Neural crest cell (in vitro differentiated cells): ENCODE data around the gene HERC2. TPM values are rescaled to one million over a fixed set of nuclear protein-coding genes. Genes with fewer than 3 reads are reported as not detected.
A peak's percentile ranks its signal among the peaks of the same experiment; 100 is the strongest.

ENCODE experiments used
- DNase-seq: peaks from one replicate; pipeline ENCODE4 v3.0.0; 2021; ENCODE audit warnings: low read depth, mixed read lengths, low spot score
- H3K27ac Mint-ChIP-seq: one replicate; pipeline ENCODE4 v1.8.0; 2021; ENCODE audit warnings: mild to moderate bottlenecking, mixed read lengths; ENCODE audit not compliant: unreplicated experiment
- H3K27me3 Mint-ChIP-seq: 2 replicates; pipeline ENCODE4 v1.8.0; 2021; ENCODE audit warnings: low read depth, mild to moderate bottlenecking, mixed read lengths
- H3K36me3 Mint-ChIP-seq: 2 replicates; pipeline ENCODE4 v1.8.0; 2021; ENCODE audit warnings: low read depth, mild to moderate bottlenecking, mixed read lengths
- H3K4me1 Mint-ChIP-seq: 2 replicates; pipeline ENCODE4 v1.8.0; 2021; ENCODE audit warnings: mixed read lengths
- H3K4me3 Mint-ChIP-seq: one replicate; pipeline ENCODE4 v1.8.0; 2021; ENCODE audit warnings: mild to moderate bottlenecking, mixed read lengths
- H3K9me3 Mint-ChIP-seq: 2 replicates; pipeline ENCODE4 v1.8.0; 2021; ENCODE audit warnings: mixed read lengths
- total RNA-seq: library from RNA; stranded (reverse); gene quantifications from 2 replicates; pipeline ENCODE4 v1.2.1, GENCODE V29; 2021
- TF ChIP-seq, protein P1 (sequence below): fragments of 200-600 bp; sonication (generic); conservative IDR thresholded peaks from 2 replicates; pipeline ENCODE4 v1.5.0; 2021; ENCODE audit warnings: antibody characterized with exemption, mild to moderate bottlenecking

HERC2 gene
- total RNA-seq, 1 donor from 2014 or later = 83.6 TPM

DNA sequence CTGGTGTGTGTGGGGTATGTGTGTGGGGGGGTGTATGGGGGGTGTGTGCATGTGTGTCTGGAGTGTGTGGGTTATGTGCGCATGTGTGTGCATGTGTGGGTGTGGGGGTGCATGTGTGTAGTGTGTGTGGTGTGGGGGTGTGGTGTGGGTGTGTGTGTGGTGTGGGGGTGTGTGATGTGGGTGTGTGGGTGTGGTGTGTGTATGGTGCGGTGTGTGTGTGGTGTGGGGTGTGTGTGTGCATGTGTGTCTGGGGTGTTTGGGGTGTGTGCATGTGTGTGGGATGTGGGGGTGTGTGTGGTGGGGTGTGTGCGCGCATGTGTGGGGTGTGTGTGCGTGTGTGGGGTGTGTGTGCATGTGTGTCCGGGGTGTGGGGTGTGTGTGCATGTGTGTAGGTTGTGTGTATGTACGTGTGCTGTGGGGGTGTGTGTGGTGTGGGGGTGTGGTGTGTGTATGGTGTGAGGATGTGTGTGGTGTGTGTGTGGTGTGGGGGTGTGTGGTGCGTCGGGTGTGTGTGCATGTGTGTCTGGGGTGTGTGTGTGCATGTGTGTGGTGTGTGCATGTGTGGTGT is 216.7 kb downstream of the HERC2 start:
- TF ChIP-seq, protein P1, sequence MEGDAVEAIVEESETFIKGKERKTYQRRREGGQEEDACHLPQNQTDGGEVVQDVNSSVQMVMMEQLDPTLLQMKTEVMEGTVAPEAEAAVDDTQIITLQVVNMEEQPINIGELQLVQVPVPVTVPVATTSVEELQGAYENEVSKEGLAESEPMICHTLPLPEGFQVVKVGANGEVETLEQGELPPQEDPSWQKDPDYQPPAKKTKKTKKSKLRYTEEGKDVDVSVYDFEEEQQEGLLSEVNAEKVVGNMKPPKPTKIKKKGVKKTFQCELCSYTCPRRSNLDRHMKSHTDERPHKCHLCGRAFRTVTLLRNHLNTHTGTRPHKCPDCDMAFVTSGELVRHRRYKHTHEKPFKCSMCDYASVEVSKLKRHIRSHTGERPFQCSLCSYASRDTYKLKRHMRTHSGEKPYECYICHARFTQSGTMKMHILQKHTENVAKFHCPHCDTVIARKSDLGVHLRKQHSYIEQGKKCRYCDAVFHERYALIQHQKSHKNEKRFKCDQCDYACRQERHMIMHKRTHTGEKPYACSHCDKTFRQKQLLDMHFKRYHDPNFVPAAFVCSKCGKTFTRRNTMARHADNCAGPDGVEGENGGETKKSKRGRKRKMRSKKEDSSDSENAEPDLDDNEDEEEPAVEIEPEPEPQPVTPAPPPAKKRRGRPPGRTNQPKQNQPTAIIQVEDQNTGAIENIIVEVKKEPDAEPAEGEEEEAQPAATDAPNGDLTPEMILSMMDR = no peak
- peaks cover 17% of the 10 kb centered on the region for H3K4me1 Mint-ChIP-seq
- no peak for DNase-seq

GRCh38 chr15:28104326-28104725 is 217.7 kb downstream of the HERC2 start:
- no peak for DNase-seq
- Mint-ChIP-seq H3K4me3 (no peak overlapping the region), H3K9me3 (no peaks in the 10 kb centered on the region), H3K27ac (no peak overlapping the region), H3K36me3 (peaks cover 1% of the 10 kb centered on the region), H3K27me3 (peaks cover 54% of the 10 kb centered on the region), H3K4me1 (peaks cover 26% of the 10 kb centered on the region)
- TF ChIP-seq, protein P1 = no peak

More for the DNA sequence above, 216.7 kb downstream of the HERC2 start:
- Mint-ChIP-seq H3K9me3 (no peaks in the 10 kb centered on the region), H3K27me3 (peaks cover 44% of the 10 kb centered on the region), H3K4me3 (no peak overlapping the region), H3K36me3 (peaks cover 3% of the 10 kb centered on the region), H3K27ac (no peak overlapping the region)

GRCh38 chr15:28103831-28104230 is 218.1 kb downstream of the HERC2 start:
- peaks cover 29% of the 10 kb centered on the region for H3K4me1 Mint-ChIP-seq
- no peaks in the 10 kb centered on the region for H3K9me3 Mint-ChIP-seq
- DNase-seq = no peak
- no peaks in the 10 kb centered on the region for H3K36me3 Mint-ChIP-seq
- no peak overlapping the region for H3K27ac Mint-ChIP-seq
- peak overlapping the region; percentile 39 for H3K4me3 Mint-ChIP-seq
- H3K27me3 Mint-ChIP-seq = peaks cover 58% of the 10 kb centered on the region
- TF ChIP-seq, protein P1 = no peak

GRCh38 chr15:28101983-28102441 is 220.0 kb downstream of the HERC2 start:
- DNase-seq = no peak
- H3K27me3 Mint-ChIP-seq = peaks cover 67% of the 10 kb centered on the region
- TF ChIP-seq, protein P1 = no peak
- H3K36me3 Mint-ChIP-seq = no peaks in the 10 kb centered on the region
- H3K4me3 Mint-ChIP-seq = no peak overlapping the region
- H3K4me1 Mint-ChIP-seq = peaks cover 35% of the 10 kb centered on the region
- H3K9me3 Mint-ChIP-seq = no peaks in the 10 kb centered on the region
- H3K27ac Mint-ChIP-seq = no peak overlapping the region

GRCh38 chr15:28101201-28101600 is 220.8 kb downstream of the HERC2 start:
- Mint-ChIP-seq H3K36me3 (no peaks in the 10 kb centered on the region), H3K9me3 (no peaks in the 10 kb centered on the region), H3K27ac (no peak overlapping the region), H3K27me3 (peaks cover 73% of the 10 kb centered on the region), H3K4me1 (peaks cover 36% of the 10 kb centered on the region), H3K4me3 (peak overlapping the region; percentile 61)
- no peak for DNase-seq
- TF ChIP-seq, protein P1 = no peak
